ENCODE results near the gene DDIT4.

The DDIT4 gene

DNA sequence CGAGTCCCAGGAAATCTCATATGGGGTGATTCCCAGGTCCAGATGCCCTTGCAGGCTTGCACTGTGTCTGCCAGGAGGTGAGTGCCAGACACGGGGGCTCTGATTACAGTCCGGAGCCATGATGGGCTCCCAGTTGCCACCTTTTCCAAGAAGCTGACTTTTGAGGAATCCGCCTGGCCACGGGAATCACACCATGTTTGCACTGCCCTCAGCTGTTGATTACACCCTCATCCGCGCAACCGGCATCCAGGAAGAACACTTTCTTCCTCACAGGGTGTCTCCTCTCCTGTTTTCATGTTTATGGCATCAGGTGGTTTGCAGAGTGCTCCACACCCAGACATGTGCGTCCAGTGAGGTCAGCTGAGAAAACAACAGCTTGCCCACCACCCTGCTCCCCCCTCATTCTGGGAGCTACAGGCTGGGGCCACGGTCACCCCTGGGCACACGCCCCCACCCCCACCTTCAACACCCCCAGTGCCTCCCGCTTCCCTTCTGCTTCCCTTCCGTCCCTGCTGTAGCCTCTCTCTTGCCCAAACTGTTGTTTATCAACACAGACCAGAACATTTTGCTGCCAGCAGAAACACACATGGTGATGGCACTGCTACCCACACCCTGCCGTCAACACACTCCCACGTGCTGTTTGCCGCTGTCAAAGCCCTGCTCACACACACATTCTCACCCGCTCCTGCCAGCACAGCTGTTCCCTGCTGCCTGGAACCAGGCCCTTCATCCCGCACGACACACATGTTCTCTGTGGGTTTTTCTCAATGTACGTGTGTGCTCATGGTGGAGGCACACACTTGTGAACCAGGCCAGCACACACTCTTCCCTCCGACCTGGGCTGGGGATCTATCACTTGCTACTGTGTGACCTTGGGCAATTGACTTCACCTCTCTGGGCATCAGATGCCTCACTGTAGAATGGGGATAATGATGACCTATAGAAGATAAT, 35.8 kb downstream of the DDIT4 start:
- no peaks in the 10 kb centered on the region for H3K27me3 ChIP-seq (ENCODE audit: insufficient read depth, poor library complexity, severe bottlenecking)
- no peak overlapping the region for H3K4me3 ChIP-seq (replicated peaks; ENCODE audit: insufficient read depth, low read length)
- no peak overlapping the region for H3K27ac ChIP-seq (replicated peaks)
- DNase-seq (ENCODE audit: low read depth in 1 of 2, low spot score in 1 of 2), result no peak
- peak; percentile 34; the same call in 1 of the 2 replicates for TF ChIP-seq POLR2AphosphoS5 (IDR thresholded peaks at IDR 0.05; ENCODE audit: low read depth)
- TF ChIP-seq, protein P1, sequence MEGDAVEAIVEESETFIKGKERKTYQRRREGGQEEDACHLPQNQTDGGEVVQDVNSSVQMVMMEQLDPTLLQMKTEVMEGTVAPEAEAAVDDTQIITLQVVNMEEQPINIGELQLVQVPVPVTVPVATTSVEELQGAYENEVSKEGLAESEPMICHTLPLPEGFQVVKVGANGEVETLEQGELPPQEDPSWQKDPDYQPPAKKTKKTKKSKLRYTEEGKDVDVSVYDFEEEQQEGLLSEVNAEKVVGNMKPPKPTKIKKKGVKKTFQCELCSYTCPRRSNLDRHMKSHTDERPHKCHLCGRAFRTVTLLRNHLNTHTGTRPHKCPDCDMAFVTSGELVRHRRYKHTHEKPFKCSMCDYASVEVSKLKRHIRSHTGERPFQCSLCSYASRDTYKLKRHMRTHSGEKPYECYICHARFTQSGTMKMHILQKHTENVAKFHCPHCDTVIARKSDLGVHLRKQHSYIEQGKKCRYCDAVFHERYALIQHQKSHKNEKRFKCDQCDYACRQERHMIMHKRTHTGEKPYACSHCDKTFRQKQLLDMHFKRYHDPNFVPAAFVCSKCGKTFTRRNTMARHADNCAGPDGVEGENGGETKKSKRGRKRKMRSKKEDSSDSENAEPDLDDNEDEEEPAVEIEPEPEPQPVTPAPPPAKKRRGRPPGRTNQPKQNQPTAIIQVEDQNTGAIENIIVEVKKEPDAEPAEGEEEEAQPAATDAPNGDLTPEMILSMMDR (IDR thresholded peaks at IDR 0.05; ENCODE audit: insufficient read depth, low read length), result no peak

DNA sequence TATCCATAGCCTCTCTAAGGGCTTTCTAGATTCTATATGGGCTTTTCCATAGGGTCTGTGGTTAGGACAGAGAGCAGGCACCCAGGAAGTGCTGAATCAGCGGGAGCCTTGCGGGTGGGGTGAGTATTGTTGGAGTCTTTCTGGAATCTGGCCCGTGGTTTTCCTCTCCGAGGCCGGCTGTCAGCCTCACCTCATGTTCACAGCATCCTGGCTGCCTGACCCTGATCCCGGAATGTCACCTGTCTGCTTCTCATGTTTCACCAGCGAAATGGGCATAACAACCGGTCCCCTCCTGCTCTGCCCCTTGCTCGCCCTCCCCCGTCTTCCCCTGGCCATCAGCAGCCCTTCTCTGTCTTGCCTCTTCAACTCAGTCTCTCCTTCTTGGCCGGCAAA, 36.5 kb downstream of the DDIT4 start:
- TF ChIP-seq, protein P1 (IDR thresholded peaks at IDR 0.05; ENCODE audit: insufficient read depth, low read length), result no peak
- TF ChIP-seq SPI1 (IDR thresholded peaks at IDR 0.05; ENCODE audit: borderline replicate concordance, low read depth), result no peak
- TF ChIP-seq POLR2AphosphoS5 (IDR thresholded peaks at IDR 0.05; ENCODE audit: low read depth), result no peak
- TF ChIP-seq, protein P2, sequence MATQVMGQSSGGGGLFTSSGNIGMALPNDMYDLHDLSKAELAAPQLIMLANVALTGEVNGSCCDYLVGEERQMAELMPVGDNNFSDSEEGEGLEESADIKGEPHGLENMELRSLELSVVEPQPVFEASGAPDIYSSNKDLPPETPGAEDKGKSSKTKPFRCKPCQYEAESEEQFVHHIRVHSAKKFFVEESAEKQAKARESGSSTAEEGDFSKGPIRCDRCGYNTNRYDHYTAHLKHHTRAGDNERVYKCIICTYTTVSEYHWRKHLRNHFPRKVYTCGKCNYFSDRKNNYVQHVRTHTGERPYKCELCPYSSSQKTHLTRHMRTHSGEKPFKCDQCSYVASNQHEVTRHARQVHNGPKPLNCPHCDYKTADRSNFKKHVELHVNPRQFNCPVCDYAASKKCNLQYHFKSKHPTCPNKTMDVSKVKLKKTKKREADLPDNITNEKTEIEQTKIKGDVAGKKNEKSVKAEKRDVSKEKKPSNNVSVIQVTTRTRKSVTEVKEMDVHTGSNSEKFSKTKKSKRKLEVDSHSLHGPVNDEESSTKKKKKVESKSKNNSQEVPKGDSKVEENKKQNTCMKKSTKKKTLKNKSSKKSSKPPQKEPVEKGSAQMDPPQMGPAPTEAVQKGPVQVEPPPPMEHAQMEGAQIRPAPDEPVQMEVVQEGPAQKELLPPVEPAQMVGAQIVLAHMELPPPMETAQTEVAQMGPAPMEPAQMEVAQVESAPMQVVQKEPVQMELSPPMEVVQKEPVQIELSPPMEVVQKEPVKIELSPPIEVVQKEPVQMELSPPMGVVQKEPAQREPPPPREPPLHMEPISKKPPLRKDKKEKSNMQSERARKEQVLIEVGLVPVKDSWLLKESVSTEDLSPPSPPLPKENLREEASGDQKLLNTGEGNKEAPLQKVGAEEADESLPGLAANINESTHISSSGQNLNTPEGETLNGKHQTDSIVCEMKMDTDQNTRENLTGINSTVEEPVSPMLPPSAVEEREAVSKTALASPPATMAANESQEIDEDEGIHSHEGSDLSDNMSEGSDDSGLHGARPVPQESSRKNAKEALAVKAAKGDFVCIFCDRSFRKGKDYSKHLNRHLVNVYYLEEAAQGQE (IDR thresholded peaks at IDR 0.05; ENCODE audit: insufficient replicate concordance, low read depth), result no peak
- TF ChIP-seq GABPA (IDR thresholded peaks at IDR 0.05; ENCODE audit: low read depth), result no peak
- Histone ChIP-seq H3K4me3 (replicated peaks; ENCODE audit: insufficient read depth, low read length) (no peak overlapping the region), H3K27ac (replicated peaks) (0 out of 2 replicates have a peak overlapping the region, but pooled peaks have one; percentile 21), H3K27me3 (ENCODE audit: insufficient read depth, poor library complexity, severe bottlenecking) (no peaks in the 10 kb centered on the region)
- DNase-seq (ENCODE audit: low read depth in 1 of 2, low spot score in 1 of 2), result no peak

DNA sequence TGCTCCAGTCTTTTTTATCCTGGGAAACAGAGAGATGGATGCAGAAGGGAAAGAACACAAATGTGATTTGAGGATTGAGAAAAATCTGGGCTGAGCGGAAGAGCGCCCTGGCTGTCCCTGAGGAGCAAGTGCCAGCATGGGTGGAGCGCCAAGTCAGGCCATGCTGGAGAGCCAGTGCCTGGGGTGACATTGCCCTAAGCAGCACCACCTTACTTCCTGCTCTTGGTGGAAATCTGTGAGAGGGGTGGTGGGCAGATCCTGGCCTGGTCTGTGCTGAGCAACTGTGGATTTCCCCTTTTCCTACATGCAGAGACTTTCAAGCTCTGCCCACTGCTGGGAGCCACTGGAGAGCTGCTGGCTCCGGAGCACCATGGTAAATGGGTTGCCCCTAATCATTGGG, 36.9 kb downstream of the DDIT4 start:
- H3K27me3 ChIP-seq (ENCODE audit: insufficient read depth, poor library complexity, severe bottlenecking), result no peaks in the 10 kb centered on the region
- TF ChIP-seq, protein P1 (IDR thresholded peaks at IDR 0.05; ENCODE audit: insufficient read depth, low read length), result no peak
- TF ChIP-seq POLR2AphosphoS5 (IDR thresholded peaks at IDR 0.05; ENCODE audit: low read depth) (0 out of 2 replicates have a peak, but pooled peaks have one; percentile 30), GABPA (IDR thresholded peaks at IDR 0.05; ENCODE audit: low read depth) (no peak), SPI1 (IDR thresholded peaks at IDR 0.05; ENCODE audit: borderline replicate concordance, low read depth) (peak; percentile 58; the same call in 1 of the 2 replicates)
- TF ChIP-seq, protein P2 (IDR thresholded peaks at IDR 0.05; ENCODE audit: insufficient replicate concordance, low read depth), result no peak
- 0 out of 2 replicates have a peak overlapping the region, but pooled peaks have one; percentile 21 for H3K27ac ChIP-seq (replicated peaks)
- peak in 1 of 2 experiments; percentile 56 for DNase-seq (ENCODE audit: low read depth in 1 of 2, low spot score in 1 of 2)
- no peak overlapping the region for H3K4me3 ChIP-seq (replicated peaks; ENCODE audit: insufficient read depth, low read length)

Measured in HL-60 (cell line).